ENCODE results near the gene DLEC1. TPM values are rescaled to one million over a fixed set of nuclear protein-coding genes. Genes with fewer than 3 reads are reported as not detected.

The DLEC1 gene
- polyA plus RNA-seq, 1 experiment: 0.06 TPM

- DNase-seq (ENCODE audit: low read depth): no peak
- peaks cover 4% of the 10 kb centered on the region for H3K36me3 ChIP-seq (ENCODE audit: control insufficient read depth, insufficient read depth, low read length)
- TF ChIP-seq, protein P1, sequence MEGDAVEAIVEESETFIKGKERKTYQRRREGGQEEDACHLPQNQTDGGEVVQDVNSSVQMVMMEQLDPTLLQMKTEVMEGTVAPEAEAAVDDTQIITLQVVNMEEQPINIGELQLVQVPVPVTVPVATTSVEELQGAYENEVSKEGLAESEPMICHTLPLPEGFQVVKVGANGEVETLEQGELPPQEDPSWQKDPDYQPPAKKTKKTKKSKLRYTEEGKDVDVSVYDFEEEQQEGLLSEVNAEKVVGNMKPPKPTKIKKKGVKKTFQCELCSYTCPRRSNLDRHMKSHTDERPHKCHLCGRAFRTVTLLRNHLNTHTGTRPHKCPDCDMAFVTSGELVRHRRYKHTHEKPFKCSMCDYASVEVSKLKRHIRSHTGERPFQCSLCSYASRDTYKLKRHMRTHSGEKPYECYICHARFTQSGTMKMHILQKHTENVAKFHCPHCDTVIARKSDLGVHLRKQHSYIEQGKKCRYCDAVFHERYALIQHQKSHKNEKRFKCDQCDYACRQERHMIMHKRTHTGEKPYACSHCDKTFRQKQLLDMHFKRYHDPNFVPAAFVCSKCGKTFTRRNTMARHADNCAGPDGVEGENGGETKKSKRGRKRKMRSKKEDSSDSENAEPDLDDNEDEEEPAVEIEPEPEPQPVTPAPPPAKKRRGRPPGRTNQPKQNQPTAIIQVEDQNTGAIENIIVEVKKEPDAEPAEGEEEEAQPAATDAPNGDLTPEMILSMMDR (IDR thresholded peaks at IDR 0.05; ENCODE audit: insufficient read depth, low read depth, low read length): no peak
- no peak overlapping the region for H3K4me3 ChIP-seq (ENCODE audit: low read depth, low read length)
- no peaks in the 10 kb centered on the region for H3K27me3 ChIP-seq (ENCODE audit: control insufficient read depth, insufficient read depth, low read length)
- ChIA-PET POLR2A (no interaction called here), CTCF (interaction anchor here (0.6 kb wide), 1 partner anchor 154 kb away, joined by 3 read pairs; no protein-coding TSS in a partner anchor)
Observed at GRCh38 chr3:38008971-38009580, 29.9 kb upstream of the DLEC1 start.

GRCh38 chr3:38009807-38010591, 29.0 kb upstream of the DLEC1 start:
- no peak for DNase-seq (ENCODE audit: low read depth)
- TF ChIP-seq, protein P1 (IDR thresholded peaks at IDR 0.05; ENCODE audit: insufficient read depth, low read depth, low read length): no peak
- CTCF ChIA-PET: interaction anchor here (0.6 kb wide), 1 partner anchor 155 kb away, joined by 3 read pairs; no protein-coding TSS in a partner anchor
- Histone ChIP-seq H3K27me3 (ENCODE audit: control insufficient read depth, insufficient read depth, low read length) (no peaks in the 10 kb centered on the region), H3K4me3 (ENCODE audit: low read depth, low read length) (no peak overlapping the region), H3K36me3 (ENCODE audit: control insufficient read depth, insufficient read depth, low read length) (peaks cover 4% of the 10 kb centered on the region)
- POLR2A ChIA-PET: no interaction called here

GRCh38 chr3:38011111-38011510, 27.9 kb upstream of the DLEC1 start:
- ChIA-PET POLR2A (no interaction called here), CTCF (no interaction called here)
- DNase-seq (ENCODE audit: low read depth): no peak

GRCh38 chr3:38015485-38015884, 23.5 kb upstream of the DLEC1 start:
- POLR2A ChIA-PET: no interaction called here

More at GRCh38 chr3:38011111-38011510, 27.9 kb upstream of the DLEC1 start:
- TF ChIP-seq, protein P1 (IDR thresholded peaks at IDR 0.05; ENCODE audit: insufficient read depth, low read depth, low read length): no peak
- peaks cover 2% of the 10 kb centered on the region for H3K36me3 ChIP-seq (ENCODE audit: control insufficient read depth, insufficient read depth, low read length)
- H3K27me3 ChIP-seq (ENCODE audit: control insufficient read depth, insufficient read depth, low read length): no peaks in the 10 kb centered on the region
- no peak overlapping the region for H3K4me3 ChIP-seq (ENCODE audit: low read depth, low read length)

DNA sequence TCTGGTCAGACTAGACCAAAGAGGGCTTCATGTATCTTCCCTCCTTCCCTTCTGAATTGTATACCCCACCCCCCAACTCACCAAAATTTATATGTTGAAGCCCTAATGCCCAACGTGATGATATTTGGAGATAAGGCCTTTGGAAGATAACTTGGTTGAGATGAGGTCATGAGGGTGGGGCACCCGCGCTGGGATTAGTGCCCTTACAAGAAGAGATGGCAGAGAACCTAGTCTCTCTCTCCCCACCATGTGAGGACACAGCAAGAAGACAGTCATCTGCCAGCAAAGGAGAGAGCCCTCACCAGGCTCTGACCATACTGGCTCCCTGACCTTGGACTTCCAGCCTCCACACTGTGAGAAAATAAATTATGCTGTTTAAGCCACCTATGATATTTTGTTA, 23.0 kb upstream of the DLEC1 start:
- ChIA-PET CTCF (interaction anchor here (1.8 kb wide), 1 partner anchor 13 kb away, joined by 5 read pairs; no protein-coding TSS in a partner anchor), POLR2A (no interaction called here)
- peaks cover 9% of the 10 kb centered on the region for H3K36me3 ChIP-seq (ENCODE audit: control insufficient read depth, insufficient read depth, low read length)

More at GRCh38 chr3:38015485-38015884, 23.5 kb upstream of the DLEC1 start:
- H3K4me3 ChIP-seq (ENCODE audit: low read depth, low read length): no peak overlapping the region
- H3K36me3 ChIP-seq (ENCODE audit: control insufficient read depth, insufficient read depth, low read length): peaks cover 9% of the 10 kb centered on the region
- no peaks in the 10 kb centered on the region for H3K27me3 ChIP-seq (ENCODE audit: control insufficient read depth, insufficient read depth, low read length)
- DNase-seq (ENCODE audit: low read depth): no peak
- TF ChIP-seq, protein P1 (IDR thresholded peaks at IDR 0.05; ENCODE audit: insufficient read depth, low read depth, low read length): no peak
- CTCF ChIA-PET: no interaction called here

More for the DNA sequence above, 23.0 kb upstream of the DLEC1 start:
- Histone ChIP-seq H3K27me3 (ENCODE audit: control insufficient read depth, insufficient read depth, low read length) (no peaks in the 10 kb centered on the region), H3K4me3 (ENCODE audit: low read depth, low read length) (no peak overlapping the region)
- TF ChIP-seq, protein P1 (IDR thresholded peaks at IDR 0.05; ENCODE audit: insufficient read depth, low read depth, low read length): no peak
- DNase-seq (ENCODE audit: low read depth): no peak

All from BJ (cell line).